ENCODE results near the gene ATRIP. TPM values are rescaled to one million over a fixed set of nuclear protein-coding genes. Genes with fewer than 3 reads are reported as not detected.

The ATRIP gene
- total RNA-seq, 2 experiments from 2014 or later, result 17.4 to 19.4 TPM

DNA sequence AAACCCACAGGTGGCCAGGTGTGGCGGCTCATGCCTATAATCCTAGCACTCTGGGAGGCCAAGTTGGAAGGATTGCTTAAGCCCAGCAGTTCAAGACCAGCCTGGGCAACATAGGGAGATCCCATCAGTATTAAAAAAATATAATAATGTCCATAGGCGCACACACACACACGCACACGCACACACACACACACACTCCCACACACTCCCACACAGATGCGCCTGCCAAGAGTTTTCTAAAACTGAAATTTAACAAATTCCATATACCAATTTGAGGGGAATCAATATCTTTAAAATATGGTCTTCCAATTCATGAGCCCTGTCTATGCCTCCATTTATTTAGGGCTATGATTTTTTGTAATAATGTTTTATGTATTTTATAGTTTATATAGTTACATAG is 40.4 kb downstream of the ATRIP start:
- no peak for DNase-seq
- Mint-ChIP-seq H3K4me1 (no peaks in the 10 kb centered on the region), H3K4me3 (no peak overlapping the region), H3K36me3 (ENCODE audit: low read depth) (peaks cover 8% of the 10 kb centered on the region), H3K9me3 (no peaks in the 10 kb centered on the region), H3K27me3 (no peaks in the 10 kb centered on the region), H3K27ac (no peak overlapping the region)
- POLR2A ChIA-PET, result no interaction called here
- CTCF ChIA-PET, result no interaction called here

DNA sequence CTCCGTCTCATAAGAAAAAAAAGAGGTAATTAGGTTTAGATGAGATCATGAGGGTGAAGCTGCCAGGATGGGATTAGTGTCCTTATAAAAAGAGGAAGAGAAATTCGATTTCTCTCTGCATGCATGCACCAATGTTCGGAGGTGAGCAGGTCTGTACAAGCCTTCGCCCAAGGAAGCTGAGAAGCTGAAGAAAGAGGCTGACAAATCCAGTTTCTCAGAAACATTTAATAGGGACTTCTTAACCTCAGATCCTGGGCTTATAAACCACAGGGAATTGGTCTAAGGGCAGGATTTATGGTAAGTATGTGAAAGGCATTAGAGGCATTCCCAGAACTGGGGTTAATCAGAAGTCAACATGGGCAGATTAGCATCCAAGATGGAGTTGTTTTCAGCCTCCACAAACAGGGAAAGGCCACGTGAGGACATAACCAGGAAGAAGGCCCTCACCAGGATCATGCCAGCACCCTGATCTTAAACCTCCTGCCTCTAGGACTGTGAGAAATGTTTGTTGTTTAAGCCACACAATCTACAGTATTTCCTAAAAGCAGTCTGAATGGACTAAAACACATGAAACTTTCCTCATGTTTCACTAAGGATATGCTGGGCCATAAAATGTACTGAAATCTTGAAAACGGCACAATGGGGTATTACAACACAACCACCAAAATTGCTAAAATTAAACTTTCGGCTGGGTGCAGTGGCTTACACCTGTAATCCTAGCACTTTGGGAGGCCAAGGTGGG is 46.1 kb downstream of the ATRIP start:
- Mint-ChIP-seq H3K36me3 (ENCODE audit: low read depth) (peaks cover 21% of the 10 kb centered on the region), H3K27me3 (no peaks in the 10 kb centered on the region), H3K27ac (no peak overlapping the region), H3K4me3 (no peak overlapping the region), H3K9me3 (no peaks in the 10 kb centered on the region), H3K4me1 (no peaks in the 10 kb centered on the region)
- POLR2A ChIA-PET, result no interaction called here
- DNase-seq, result no peak
- CTCF ChIA-PET, result interaction anchor here (1.1 kb wide), 1 partner anchor 10 kb away, joined by 4 read pairs; no protein-coding TSS in a partner anchor

DNA sequence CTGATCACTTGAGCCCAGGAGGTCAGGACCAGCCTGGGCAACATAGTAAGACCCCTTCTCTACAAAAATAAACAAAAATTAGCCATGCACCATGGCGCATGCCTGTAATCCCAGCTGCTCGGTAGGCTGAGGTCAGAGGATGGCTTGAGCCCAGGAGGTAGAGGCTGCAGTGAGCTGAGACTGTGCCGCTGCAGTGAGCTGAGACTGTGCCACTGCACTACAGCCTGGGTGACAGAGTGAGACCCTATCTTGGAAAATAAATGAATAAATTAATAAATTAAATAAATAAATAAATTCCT is 46.6 kb downstream of the ATRIP start:
- no peaks in the 10 kb centered on the region for H3K9me3 Mint-ChIP-seq
- POLR2A ChIA-PET, result no interaction called here
- CTCF ChIA-PET, result interaction anchor here (0.6 kb wide), 1 partner anchor 31 kb away, joined by 3 read pairs; no protein-coding TSS in a partner anchor
- H3K4me3 Mint-ChIP-seq, result no peak overlapping the region
- H3K27me3 Mint-ChIP-seq, result no peaks in the 10 kb centered on the region
- peaks cover 23% of the 10 kb centered on the region for H3K36me3 Mint-ChIP-seq (ENCODE audit: low read depth)
- H3K27ac Mint-ChIP-seq, result no peak overlapping the region
- H3K4me1 Mint-ChIP-seq, result peaks cover 2% of the 10 kb centered on the region
- no peak for DNase-seq

DNA sequence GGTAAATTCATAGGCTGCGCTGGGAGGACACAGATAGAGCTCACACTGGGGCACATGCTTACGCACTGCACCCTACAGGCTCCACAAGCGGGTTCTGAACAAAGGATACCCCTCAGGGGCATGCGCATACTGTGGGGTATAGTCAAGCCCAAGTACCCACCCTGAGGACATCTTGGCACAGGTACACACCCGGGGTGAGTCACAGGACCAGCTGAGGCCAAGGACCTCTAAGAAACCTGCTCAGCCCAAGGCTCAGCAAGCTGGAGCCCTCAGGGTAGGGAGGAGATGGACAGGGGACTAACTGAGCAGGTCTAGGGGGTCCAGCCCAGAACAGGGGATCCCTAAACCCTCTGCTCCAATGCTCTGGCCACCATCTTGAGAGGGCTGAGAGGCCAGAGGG is 54.1 kb downstream of the ATRIP start:
- Mint-ChIP-seq H3K36me3 (ENCODE audit: low read depth) (peaks cover 31% of the 10 kb centered on the region), H3K9me3 (no peaks in the 10 kb centered on the region), H3K27ac (no peak overlapping the region), H3K4me3 (no peak overlapping the region), H3K27me3 (no peaks in the 10 kb centered on the region), H3K4me1 (peaks cover 49% of the 10 kb centered on the region)
- POLR2A ChIA-PET, result no interaction called here
- CTCF ChIA-PET, result interaction anchor here (1.2 to 1.6 kb wide), 3 partner anchors 28 to 100 kb away, joined by 4 to 5 read pairs (median 4); no protein-coding TSS in a partner anchor
- no peak for DNase-seq

DNA sequence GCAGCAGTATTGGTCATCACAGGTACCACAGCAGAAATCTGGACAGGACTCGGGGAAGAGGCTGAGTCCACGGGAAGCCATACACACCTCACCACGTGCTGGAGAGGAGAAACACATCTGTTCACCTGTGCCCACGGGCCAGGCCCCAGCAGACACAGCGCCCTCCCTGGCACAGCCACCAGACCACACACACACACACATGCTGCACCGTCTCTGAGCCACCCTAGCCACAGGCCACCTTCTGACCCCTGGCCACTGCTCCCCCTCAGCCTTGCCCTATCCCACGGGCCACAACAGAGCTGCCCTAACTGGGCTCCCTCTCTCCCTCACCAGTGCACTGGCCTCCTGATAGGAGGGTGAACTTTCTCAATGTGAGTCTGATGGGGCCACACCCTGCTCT is 54.7 kb downstream of the ATRIP start:
- no peak overlapping the region for H3K27ac Mint-ChIP-seq
- ChIA-PET POLR2A (no interaction called here), CTCF (interaction anchor here (1.2 to 1.6 kb wide), 2 partner anchors 28 to 100 kb away, joined by 4 to 5 read pairs; no protein-coding TSS in a partner anchor)
- H3K4me1 Mint-ChIP-seq, result peaks cover 55% of the 10 kb centered on the region
- DNase-seq, result no peak
- peaks cover 31% of the 10 kb centered on the region for H3K36me3 Mint-ChIP-seq (ENCODE audit: low read depth)
- no peaks in the 10 kb centered on the region for H3K9me3 Mint-ChIP-seq
- no peak overlapping the region for H3K4me3 Mint-ChIP-seq
- no peaks in the 10 kb centered on the region for H3K27me3 Mint-ChIP-seq

DNA sequence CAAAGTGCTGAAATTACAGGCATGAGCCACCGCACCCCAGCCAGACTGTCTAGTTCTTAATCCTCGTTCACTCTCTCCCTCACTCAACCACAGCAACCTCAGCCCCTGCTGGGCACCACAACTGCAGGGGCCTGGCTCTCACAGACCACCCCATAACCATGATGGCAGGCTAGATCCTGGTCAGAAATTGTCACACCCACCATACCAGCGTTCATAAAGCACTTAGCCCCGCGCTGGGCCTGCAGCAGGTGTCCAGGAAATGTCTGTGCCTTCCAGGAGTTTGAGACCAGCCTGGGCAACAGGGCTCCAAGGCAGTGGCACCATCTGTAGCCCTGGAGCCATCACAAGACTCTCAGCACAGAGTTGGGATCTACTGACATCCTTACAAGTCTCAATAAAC is 55.6 kb downstream of the ATRIP start:
- no peak for DNase-seq
- Mint-ChIP-seq H3K27ac (peak overlapping the region; percentile 66), H3K4me1 (peaks cover 64% of the 10 kb centered on the region), H3K9me3 (no peaks in the 10 kb centered on the region), H3K36me3 (ENCODE audit: low read depth) (peaks cover 31% of the 10 kb centered on the region), H3K27me3 (no peaks in the 10 kb centered on the region), H3K4me3 (peak overlapping the region; percentile 83)
- POLR2A ChIA-PET, result no interaction called here
- CTCF ChIA-PET, result interaction anchor here (1.2 to 1.6 kb wide), 2 partner anchors 29 to 101 kb away, joined by 4 to 5 read pairs; no protein-coding TSS in a partner anchor

DNA sequence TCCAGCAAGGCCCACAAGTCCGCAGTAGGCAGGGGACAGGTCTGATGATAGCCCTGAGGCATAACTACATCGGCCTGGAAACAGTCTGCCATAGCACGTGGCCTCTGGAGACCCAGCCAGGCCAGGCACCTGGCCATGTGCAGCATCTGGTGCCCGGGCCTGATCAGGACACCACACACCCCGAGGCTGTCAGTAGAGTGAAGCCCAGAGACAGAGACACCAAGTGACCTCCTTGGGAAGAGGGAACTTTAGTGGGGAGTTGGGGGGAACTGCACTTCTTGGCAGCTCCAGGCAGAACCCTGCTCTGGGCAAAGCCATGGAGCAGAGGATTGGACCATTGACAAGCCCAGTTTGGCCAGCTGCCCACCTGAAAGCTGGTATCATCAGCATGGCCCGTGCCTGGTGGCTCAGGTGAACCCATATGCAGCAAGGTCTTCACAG is 56.2 kb downstream of the ATRIP start:
- H3K4me3 Mint-ChIP-seq, result peak overlapping the region; percentile 83
- H3K27me3 Mint-ChIP-seq, result no peaks in the 10 kb centered on the region
- no peak for DNase-seq
- peak overlapping the region; percentile 90 for H3K27ac Mint-ChIP-seq
- peaks cover 29% of the 10 kb centered on the region for H3K36me3 Mint-ChIP-seq (ENCODE audit: low read depth)
- H3K9me3 Mint-ChIP-seq, result no peaks in the 10 kb centered on the region
- POLR2A ChIA-PET, result no interaction called here
- peaks cover 70% of the 10 kb centered on the region for H3K4me1 Mint-ChIP-seq
- CTCF ChIA-PET, result interaction anchor here (0.6 to 1.7 kb wide), 2 partner anchors 67 to 308 kb away, joined by 3 to 8 read pairs; no protein-coding TSS in a partner anchor

DNA sequence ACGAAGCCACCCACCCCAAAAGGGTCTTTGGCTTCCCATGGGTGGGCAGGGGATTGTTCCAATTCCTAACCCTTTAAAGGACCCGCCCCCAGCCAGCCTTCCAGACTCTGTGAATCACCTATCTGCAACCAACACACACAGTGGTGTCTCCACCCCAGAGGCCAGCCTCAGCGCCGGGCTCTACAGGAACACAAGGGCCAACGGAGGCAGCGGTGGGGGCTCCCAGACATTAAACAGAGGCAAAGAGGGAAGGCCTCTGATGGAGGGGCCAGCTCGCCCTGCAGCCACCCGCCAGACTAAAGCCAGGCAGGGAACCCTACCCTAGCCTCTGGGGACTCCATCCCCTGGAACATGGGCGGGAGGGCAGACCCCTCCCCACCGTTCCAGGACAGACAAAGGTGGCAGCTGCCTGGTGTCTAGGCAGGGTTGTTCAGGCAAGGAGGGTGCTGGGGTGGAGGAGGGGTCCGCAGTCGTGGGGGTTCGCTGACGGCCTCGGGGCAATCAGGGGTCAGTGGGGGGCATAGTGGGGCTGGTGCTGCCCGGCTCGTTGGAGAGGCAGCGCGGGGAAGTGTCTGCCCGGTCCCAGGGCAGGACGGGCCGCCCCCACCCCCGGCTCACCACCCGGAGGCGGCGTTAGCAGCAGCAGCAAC is 57.0 kb downstream of the ATRIP start:
- no peak for DNase-seq
- Mint-ChIP-seq H3K36me3 (ENCODE audit: low read depth) (peaks cover 23% of the 10 kb centered on the region), H3K4me3 (peak overlapping the region; percentile 83), H3K27me3 (no peaks in the 10 kb centered on the region), H3K4me1 (peaks cover 70% of the 10 kb centered on the region), H3K9me3 (no peaks in the 10 kb centered on the region), H3K27ac (peak overlapping the region; percentile 90)
- POLR2A ChIA-PET, result no interaction called here
- CTCF ChIA-PET, result interaction anchor here (1.1 to 1.7 kb wide), 2 partner anchors 11 to 68 kb away, joined by 3 to 8 read pairs; no protein-coding TSS in a partner anchor

DNA sequence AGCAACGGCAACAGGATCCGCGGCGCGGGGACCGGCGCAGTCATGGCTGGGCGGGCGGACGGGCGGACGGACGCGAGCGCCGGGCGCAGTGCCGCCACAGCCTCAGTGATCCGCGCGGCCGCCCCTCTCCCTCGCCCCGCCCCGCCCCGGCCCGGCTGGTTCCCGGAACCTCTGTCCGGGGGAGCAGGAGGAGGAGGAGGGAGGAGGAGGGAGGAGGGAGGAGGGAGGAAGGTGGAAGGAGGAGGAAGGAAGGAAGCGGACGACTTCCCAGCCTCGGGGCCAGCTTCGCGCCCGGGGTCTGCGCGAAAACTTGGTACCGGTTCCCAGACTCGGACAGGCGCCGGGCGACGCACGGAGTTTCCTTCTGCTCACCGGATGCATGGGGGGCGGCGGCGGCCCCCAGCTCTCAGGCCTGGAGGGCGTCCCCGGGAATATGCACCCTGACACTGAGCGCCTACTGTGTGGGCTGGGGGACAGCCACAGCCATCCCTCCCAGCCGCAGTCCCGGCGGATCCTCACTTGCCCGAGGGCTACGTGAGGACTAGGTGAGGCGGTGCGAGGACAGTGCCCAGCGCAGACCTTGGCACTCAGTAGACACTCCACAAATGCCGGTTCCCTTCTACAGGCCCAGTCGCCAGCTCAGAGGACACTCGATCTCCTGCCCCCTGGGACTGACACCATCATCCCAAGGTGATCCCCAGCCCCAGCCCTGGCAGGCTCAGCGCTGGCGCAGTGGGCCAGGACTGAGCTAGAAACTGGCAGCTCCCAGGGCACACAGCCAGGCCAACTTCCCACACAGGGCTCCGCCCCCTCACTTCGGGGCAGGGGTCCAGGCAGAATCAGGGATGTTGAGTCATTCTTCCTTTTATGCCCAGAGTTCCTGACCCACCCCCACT is 57.8 kb downstream of the ATRIP start, which contains the start of gene SHISA5:
Gene SHISA5, minus strand, starts transcription at position 124 of the 896 bp plus-strand sequence. Its CDS starts 80 bp downstream, at position 44.
- CTCF ChIA-PET, result interaction anchor here (1.0 to 1.7 kb wide), 3 partner anchors 11 to 68 kb away, joined by 3 to 8 read pairs (median 3); no protein-coding TSS in a partner anchor
- peak within 1 kb of the TSS; percentile 83 for H3K4me3 Mint-ChIP-seq
- H3K9me3 Mint-ChIP-seq, result no peaks in the 10 kb centered on the region
- H3K4me1 Mint-ChIP-seq, result peaks cover 73% of the 10 kb centered on the region
- DNase-seq, result peak; percentile 59
- H3K27ac Mint-ChIP-seq, result peak within 1 kb of the TSS; percentile 90
- H3K36me3 Mint-ChIP-seq (ENCODE audit: low read depth), result peaks cover 17% of the 10 kb centered on the region
- no peaks in the 10 kb centered on the region for H3K27me3 Mint-ChIP-seq
- POLR2A ChIA-PET, result no interaction called here

DNA sequence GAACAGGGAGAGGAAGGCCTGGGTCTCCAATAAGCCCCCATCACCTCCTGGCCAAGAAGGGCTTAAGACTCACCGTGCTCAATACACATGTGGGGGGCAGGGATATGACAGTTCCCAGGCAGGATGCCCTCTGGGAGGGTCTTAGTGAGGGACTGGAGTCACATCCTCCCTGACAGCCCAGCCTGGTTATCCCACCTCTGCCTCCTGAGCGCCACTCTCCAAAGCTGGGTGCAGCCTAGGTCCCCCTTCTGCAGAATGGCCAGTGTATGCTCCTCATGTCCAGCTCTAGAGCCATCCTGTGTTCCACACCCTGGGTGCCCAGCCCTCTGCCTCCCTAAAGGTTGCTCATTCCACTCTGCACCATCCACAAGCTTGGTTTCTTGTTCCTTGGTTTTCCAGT is 58.6 kb downstream of the ATRIP start:
- H3K27ac Mint-ChIP-seq, result no peak overlapping the region
- no peak for DNase-seq
- CTCF ChIA-PET, result interaction anchor here (0.9 to 1.0 kb wide), 2 partner anchors 48 to 69 kb away, joined by 3 to 5 read pairs; no protein-coding TSS in a partner anchor
- H3K4me3 Mint-ChIP-seq, result peak overlapping the region; percentile 83
- H3K4me1 Mint-ChIP-seq, result peaks cover 74% of the 10 kb centered on the region
- POLR2A ChIA-PET, result no interaction called here
- peaks cover 11% of the 10 kb centered on the region for H3K36me3 Mint-ChIP-seq (ENCODE audit: low read depth)
- H3K9me3 Mint-ChIP-seq, result no peaks in the 10 kb centered on the region
- peaks cover 3% of the 10 kb centered on the region for H3K27me3 Mint-ChIP-seq

DNA sequence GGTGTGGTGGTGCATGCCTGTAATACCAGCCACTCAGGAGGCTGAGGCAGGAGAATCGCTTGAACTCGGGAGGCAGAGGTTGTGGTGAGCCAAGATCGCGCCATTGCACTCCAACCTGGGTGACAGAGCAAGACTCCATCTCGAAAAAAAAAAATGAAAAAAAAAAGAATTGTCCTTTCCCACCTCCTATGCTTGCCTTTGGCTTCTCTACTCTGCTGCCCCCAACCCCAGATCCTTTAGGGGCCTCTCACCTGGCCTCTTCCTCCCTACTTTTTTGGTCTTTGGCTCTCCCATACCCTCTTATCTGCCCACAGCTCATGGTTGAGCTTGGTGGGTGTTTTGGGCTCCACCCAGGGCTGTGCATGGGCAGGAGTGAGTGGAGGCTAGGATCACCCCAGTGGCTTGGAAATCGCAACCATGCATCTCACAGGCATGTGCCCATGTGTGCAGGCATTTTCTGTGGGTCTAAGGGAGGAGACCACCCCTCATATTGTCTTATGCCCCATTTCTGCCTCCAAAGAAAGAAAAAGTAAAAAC is 59.5 kb downstream of the ATRIP start:
- POLR2A ChIA-PET, result no interaction called here
- Mint-ChIP-seq H3K36me3 (ENCODE audit: low read depth) (peaks cover 7% of the 10 kb centered on the region), H3K4me1 (peaks cover 69% of the 10 kb centered on the region)

More for the DNA sequence above, 59.5 kb downstream of the ATRIP start:
- Mint-ChIP-seq H3K27me3 (peaks cover 4% of the 10 kb centered on the region), H3K9me3 (no peaks in the 10 kb centered on the region), H3K4me3 (no peak overlapping the region), H3K27ac (peak overlapping the region; percentile 84)
- CTCF ChIA-PET, result interaction anchor here (0.7 to 2.0 kb wide), 4 partner anchors 44 to 247 kb away, joined by 4 to 6 read pairs (median 6); partner anchors contain the start of gene SLC26A6
- no peak for DNase-seq

All from activated CD4-positive, alpha-beta T cell treated with anti-CD3 and anti-CD28 coated beads, Interleukin-2, amount 10 ng/mL, durations not matched to agents 7 days and 5 days (primary cell).